Liver (tissue), 9 donors: Measurements from ENCODE around the gene CD84. TPM values are rescaled to one million over a fixed set of nuclear protein-coding genes. Genes with fewer than 3 reads are reported as not detected.

Experiments
- DNase-seq: peaks from one replicate; pipeline ENCODE4 v3.0.0-alpha.2; 2017; ENCODE audit warnings: low spot score
- H3K27ac ChIP-seq, 2 donors: one replicate each; pipeline ENCODE4 v1.7.0; 2013; ENCODE audit warnings: inconsistent platforms in 2 of 2, low read length in 2 of 2, control low read depth in 1 of 2, low read depth in 1 of 2, mild to moderate bottlenecking in 1 of 2
- H3K27me3 ChIP-seq, 4 donors: one replicate each; pipeline versions ENCODE4 v1.6.1 to v1.7.0; 2013; ENCODE audit warnings: low read length in 3 of 4, inconsistent platforms in 1 of 4, mild to moderate bottlenecking in 1 of 4, moderate library complexity in 1 of 4; ENCODE audit not compliant: control insufficient read depth in 4 of 4, insufficient read depth in 4 of 4
- H3K36me3 ChIP-seq, 4 donors: one replicate each; pipeline versions ENCODE4 v1.6.1 to v1.7.0; 2013; ENCODE audit warnings: low read length in 3 of 4, mild to moderate bottlenecking in 3 of 4, low read depth in 1 of 4, moderate library complexity in 1 of 4; ENCODE audit not compliant: control insufficient read depth in 4 of 4, insufficient read depth in 3 of 4
- H3K4me1 ChIP-seq, 4 donors: one replicate each; pipeline versions ENCODE4 v1.6.1 to v1.7.0; 2013; ENCODE audit warnings: low read length in 3 of 4, mild to moderate bottlenecking in 3 of 4, moderate library complexity in 1 of 4; ENCODE audit not compliant: control insufficient read depth in 4 of 4, insufficient read depth in 4 of 4
- H3K4me3 ChIP-seq, 3 donors: one replicate each; pipeline versions ENCODE4 v1.6.1 to v1.7.0; 2013; ENCODE audit warnings: low read length in 3 of 3, control low read depth in 1 of 3, low read depth in 1 of 3, mild to moderate bottlenecking in 1 of 3
- H3K9ac ChIP-seq, 2 donors: one replicate each; pipeline ENCODE4 v1.7.0; 2013; ENCODE audit warnings: low read length in 2 of 2, mild to moderate bottlenecking in 2 of 2, moderate library complexity in 2 of 2, control low read depth in 1 of 2, low read depth in 1 of 2
- H3K9me3 ChIP-seq, 4 donors: one replicate each; pipeline versions ENCODE4 v1.6.1 to v1.7.0; 2013; ENCODE audit warnings: low read length in 3 of 4; ENCODE audit not compliant: control insufficient read depth in 4 of 4
- EGR1 ChIP-seq, 2 donors: IDR thresholded peaks; 2 replicates each; pipeline ENCODE4 v1.6.1; 2016 to 2018; ENCODE audit warnings: antibody characterized with exemption in 2 of 2, low read depth in 2 of 2
- FOXA1 ChIP-seq: IDR thresholded peaks from 2 replicates; pipeline ENCODE4 v1.6.1; 2016; ENCODE audit warnings: antibody characterized with exemption
- FOXA2 ChIP-seq: IDR thresholded peaks from 2 replicates; pipeline ENCODE4 v1.6.1; 2016; ENCODE audit warnings: antibody characterized with exemption
- GABPA ChIP-seq, 2 donors: IDR thresholded peaks in 1 of 2; conservative IDR thresholded peaks in 1 of 2; 2 replicates each; pipeline ENCODE4 v1.6.1; 2016; ENCODE audit warnings: antibody characterized with exemption in 2 of 2, mild to moderate bottlenecking in 1 of 2, moderate library complexity in 1 of 2
- HNF4A ChIP-seq, 2 donors: conservative IDR thresholded peaks; 2 replicates each; pipeline ENCODE4 v1.6.1; 2016; ENCODE audit warnings: antibody characterized with exemption in 2 of 2, mild to moderate bottlenecking in 2 of 2
- HNF4G ChIP-seq: IDR thresholded peaks from 2 replicates; pipeline ENCODE4 v1.6.1; 2016; ENCODE audit warnings: antibody characterized with exemption
- JUND ChIP-seq, 2 donors: IDR thresholded peaks; 2 replicates each; pipeline ENCODE4 v1.6.1; 2016; ENCODE audit warnings: antibody characterized with exemption in 2 of 2
- NR2F2 ChIP-seq: IDR thresholded peaks from 2 replicates; pipeline ENCODE4 v1.6.1; 2016; ENCODE audit warnings: antibody characterized with exemption
- RAD21 ChIP-seq, 2 donors: IDR thresholded peaks; 2 replicates each; pipeline ENCODE4 v1.6.1; 2016; ENCODE audit warnings: antibody characterized with exemption in 2 of 2, mild to moderate bottlenecking in 2 of 2
- RXRA ChIP-seq, 2 donors: IDR thresholded peaks; 2 replicates each; pipeline ENCODE4 v1.6.1; 2017 to 2018; ENCODE audit warnings: antibody characterized with exemption in 2 of 2, mild to moderate bottlenecking in 1 of 2
- SP1 ChIP-seq: IDR thresholded peaks from 2 replicates; pipeline ENCODE4 v1.6.1; 2018; ENCODE audit warnings: antibody characterized with exemption, mild to moderate bottlenecking
- TAF1 ChIP-seq: conservative IDR thresholded peaks from 2 replicates; pipeline ENCODE4 v1.6.1; 2016; ENCODE audit warnings: antibody characterized with exemption, mild to moderate bottlenecking
- YY1 ChIP-seq: IDR thresholded peaks from 2 replicates; pipeline ENCODE4 v1.6.1; 2016; ENCODE audit warnings: antibody characterized with exemption, mild to moderate bottlenecking
- WGBS: extraction: QIAGEN DNeasy Blood & Tissue Kit; methylation state at CpG from one replicate; pipeline ENCODE4 v1.1.7; 2013; 5-methylcytosine and 5-hydroxymethylcytosine counted together
- polyA plus RNA-seq, 2 donors: library from polyadenylated mRNA; stranded (reverse) in 1 of 2; unstranded in 1 of 2; fragments of 200-250 nt in 1 of 2; fragments of >200 nt in 1 of 2; fragmentation: Nextera tagmentation in 1 of 2; extraction: Ambion mirVana in 1 of 2; gene quantifications; one replicate each; pipeline versions ENCODE4 v1.2.1 to v1.2.3, GENCODE V29; 2013 to 2015
- total RNA-seq, 2 donors: library from RNA; depleted of rRNA; stranded (reverse); fragments of >200 nt; gene quantifications; one replicate each; pipeline ENCODE4 v1.2.3, GENCODE V29; 2014
- TF ChIP-seq, protein P1 (sequence below): fragments of 150-350 bp; IDR thresholded peaks from 2 replicates; pipeline ENCODE4 v1.5.1; 2017; ENCODE audit warnings: improper control_type of control experiment, low read depth, low read length; ENCODE audit not compliant: missing input control
- TF ChIP-seq, protein P2 (sequence below): IDR thresholded peaks from 2 replicates; pipeline ENCODE4 v1.6.1; 2016; ENCODE audit warnings: antibody characterized with exemption, mild to moderate bottlenecking
- TF ChIP-seq, protein P3 (sequence below): IDR thresholded peaks from 2 replicates; pipeline ENCODE4 v1.6.1; 2016; ENCODE audit warnings: antibody characterized with exemption
- TF ChIP-seq, protein P4 (sequence below): IDR thresholded peaks from 2 replicates; pipeline ENCODE4 v1.6.1; 2016; ENCODE audit warnings: antibody characterized with exemption
- TF ChIP-seq, protein P5 (sequence below): IDR thresholded peaks from 2 replicates; pipeline ENCODE4 v1.6.1; 2016; ENCODE audit warnings: antibody characterized with exemption
- donor health status: healthy.
- donor health status: healthy.
- donor health status: healthy.
- donor health status: healthy.
- donor health status: healthy.

The CD84 gene
- total and polyA plus RNA-seq, 4 donors, result 2.1 to 8.8 (median 4.4) TPM

DNA sequence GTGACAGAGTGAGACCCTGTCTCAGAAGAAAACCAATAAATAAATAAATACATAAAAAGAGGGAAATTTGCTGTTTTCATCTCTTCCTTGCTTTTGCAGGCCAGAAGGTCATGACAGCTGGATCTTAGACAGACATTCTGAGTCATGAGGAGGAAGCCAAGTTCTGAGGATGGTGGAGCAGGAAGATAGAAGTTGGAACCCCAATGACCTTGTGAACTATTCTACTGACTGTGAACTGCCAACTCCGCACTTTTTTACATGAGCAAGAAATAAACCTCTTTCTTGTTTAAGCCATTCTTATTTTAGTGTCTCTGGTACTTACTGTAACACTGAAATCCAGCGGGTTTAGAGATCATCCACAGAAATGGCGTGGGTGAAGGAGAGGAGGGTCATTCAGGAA, 8.5 kb downstream of the CD84 start:
- no peaks in the 10 kb centered on the region for H3K27me3 ChIP-seq
- WGBS, result 89% methylated on average over 3 of the region's 3 CpGs
- H3K9ac ChIP-seq, result no peak overlapping the region
- H3K4me1 ChIP-seq, result no peaks in the 10 kb centered on the region
- TF ChIP-seq, protein P1, sequence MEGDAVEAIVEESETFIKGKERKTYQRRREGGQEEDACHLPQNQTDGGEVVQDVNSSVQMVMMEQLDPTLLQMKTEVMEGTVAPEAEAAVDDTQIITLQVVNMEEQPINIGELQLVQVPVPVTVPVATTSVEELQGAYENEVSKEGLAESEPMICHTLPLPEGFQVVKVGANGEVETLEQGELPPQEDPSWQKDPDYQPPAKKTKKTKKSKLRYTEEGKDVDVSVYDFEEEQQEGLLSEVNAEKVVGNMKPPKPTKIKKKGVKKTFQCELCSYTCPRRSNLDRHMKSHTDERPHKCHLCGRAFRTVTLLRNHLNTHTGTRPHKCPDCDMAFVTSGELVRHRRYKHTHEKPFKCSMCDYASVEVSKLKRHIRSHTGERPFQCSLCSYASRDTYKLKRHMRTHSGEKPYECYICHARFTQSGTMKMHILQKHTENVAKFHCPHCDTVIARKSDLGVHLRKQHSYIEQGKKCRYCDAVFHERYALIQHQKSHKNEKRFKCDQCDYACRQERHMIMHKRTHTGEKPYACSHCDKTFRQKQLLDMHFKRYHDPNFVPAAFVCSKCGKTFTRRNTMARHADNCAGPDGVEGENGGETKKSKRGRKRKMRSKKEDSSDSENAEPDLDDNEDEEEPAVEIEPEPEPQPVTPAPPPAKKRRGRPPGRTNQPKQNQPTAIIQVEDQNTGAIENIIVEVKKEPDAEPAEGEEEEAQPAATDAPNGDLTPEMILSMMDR, result no peak
- TF ChIP-seq TAF1 (no peak), NR2F2 (no peak), GABPA (IDR thresholded peaks at IDR 0.05 in 1 of 2, conservative IDR thresholded peaks at IDR 0.05 in 1 of 2) (no peak), SP1 (no peak), YY1 (no peak), RAD21 (IDR thresholded peaks at IDR 0.05) (no peak), HNF4G (no peak), FOXA1 (no peak), EGR1 (IDR thresholded peaks at IDR 0.05; ENCODE audit: low read depth in 2 of 2) (no peak), FOXA2 (no peak)
- TF ChIP-seq, protein P2, sequence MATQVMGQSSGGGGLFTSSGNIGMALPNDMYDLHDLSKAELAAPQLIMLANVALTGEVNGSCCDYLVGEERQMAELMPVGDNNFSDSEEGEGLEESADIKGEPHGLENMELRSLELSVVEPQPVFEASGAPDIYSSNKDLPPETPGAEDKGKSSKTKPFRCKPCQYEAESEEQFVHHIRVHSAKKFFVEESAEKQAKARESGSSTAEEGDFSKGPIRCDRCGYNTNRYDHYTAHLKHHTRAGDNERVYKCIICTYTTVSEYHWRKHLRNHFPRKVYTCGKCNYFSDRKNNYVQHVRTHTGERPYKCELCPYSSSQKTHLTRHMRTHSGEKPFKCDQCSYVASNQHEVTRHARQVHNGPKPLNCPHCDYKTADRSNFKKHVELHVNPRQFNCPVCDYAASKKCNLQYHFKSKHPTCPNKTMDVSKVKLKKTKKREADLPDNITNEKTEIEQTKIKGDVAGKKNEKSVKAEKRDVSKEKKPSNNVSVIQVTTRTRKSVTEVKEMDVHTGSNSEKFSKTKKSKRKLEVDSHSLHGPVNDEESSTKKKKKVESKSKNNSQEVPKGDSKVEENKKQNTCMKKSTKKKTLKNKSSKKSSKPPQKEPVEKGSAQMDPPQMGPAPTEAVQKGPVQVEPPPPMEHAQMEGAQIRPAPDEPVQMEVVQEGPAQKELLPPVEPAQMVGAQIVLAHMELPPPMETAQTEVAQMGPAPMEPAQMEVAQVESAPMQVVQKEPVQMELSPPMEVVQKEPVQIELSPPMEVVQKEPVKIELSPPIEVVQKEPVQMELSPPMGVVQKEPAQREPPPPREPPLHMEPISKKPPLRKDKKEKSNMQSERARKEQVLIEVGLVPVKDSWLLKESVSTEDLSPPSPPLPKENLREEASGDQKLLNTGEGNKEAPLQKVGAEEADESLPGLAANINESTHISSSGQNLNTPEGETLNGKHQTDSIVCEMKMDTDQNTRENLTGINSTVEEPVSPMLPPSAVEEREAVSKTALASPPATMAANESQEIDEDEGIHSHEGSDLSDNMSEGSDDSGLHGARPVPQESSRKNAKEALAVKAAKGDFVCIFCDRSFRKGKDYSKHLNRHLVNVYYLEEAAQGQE, result no peak
- TF ChIP-seq, protein P3, sequence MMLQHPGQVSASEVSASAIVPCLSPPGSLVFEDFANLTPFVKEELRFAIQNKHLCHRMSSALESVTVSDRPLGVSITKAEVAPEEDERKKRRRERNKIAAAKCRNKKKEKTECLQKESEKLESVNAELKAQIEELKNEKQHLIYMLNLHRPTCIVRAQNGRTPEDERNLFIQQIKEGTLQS, result no peak
- TF ChIP-seq, protein P4, sequence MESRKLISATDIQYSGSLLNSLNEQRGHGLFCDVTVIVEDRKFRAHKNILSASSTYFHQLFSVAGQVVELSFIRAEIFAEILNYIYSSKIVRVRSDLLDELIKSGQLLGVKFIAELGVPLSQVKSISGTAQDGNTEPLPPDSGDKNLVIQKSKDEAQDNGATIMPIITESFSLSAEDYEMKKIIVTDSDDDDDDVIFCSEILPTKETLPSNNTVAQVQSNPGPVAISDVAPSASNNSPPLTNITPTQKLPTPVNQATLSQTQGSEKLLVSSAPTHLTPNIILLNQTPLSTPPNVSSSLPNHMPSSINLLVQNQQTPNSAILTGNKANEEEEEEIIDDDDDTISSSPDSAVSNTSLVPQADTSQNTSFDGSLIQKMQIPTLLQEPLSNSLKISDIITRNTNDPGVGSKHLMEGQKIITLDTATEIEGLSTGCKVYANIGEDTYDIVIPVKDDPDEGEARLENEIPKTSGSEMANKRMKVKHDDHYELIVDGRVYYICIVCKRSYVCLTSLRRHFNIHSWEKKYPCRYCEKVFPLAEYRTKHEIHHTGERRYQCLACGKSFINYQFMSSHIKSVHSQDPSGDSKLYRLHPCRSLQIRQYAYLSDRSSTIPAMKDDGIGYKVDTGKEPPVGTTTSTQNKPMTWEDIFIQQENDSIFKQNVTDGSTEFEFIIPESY, result no peak
- TF ChIP-seq, protein P5, sequence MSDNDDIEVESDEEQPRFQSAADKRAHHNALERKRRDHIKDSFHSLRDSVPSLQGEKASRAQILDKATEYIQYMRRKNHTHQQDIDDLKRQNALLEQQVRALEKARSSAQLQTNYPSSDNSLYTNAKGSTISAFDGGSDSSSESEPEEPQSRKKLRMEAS, result no peak
- no peak overlapping the region for H3K27ac ChIP-seq
- no peak for DNase-seq
- no peaks in the 10 kb centered on the region for H3K36me3 ChIP-seq
- no peak overlapping the region for H3K4me3 ChIP-seq
- no peaks in the 10 kb centered on the region for H3K9me3 ChIP-seq

DNA sequence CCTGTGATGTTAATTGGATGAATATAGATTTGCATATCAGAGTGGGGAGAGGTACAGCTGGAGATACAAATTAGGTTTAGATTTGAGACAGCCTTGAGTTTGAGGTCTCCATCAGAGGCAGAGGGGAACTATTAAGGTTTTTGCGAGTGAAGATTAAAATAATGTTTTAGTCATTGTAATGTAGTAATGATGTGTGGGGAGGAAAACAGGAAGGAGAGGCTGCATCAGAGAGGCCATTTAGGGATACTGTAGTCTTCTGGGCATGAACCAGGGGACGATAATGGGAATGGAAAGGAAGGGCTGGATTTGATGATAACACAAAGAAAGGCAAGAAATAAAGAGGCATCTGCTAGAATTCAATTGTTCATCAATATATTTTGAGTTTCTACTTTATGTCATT, 9.5 kb downstream of the CD84 start:
- Histone ChIP-seq H3K27ac (no peak overlapping the region), H3K36me3 (no peaks in the 10 kb centered on the region), H3K4me1 (no peaks in the 10 kb centered on the region), H3K27me3 (no peaks in the 10 kb centered on the region), H3K4me3 (no peak overlapping the region), H3K9ac (no peak overlapping the region), H3K9me3 (no peaks in the 10 kb centered on the region)
- 72% methylated on average over 2 of the region's 2 CpGs for WGBS
- no peak for DNase-seq
- TF ChIP-seq RAD21 (IDR thresholded peaks at IDR 0.05) (no peak), SP1 (no peak), NR2F2 (no peak), FOXA2 (no peak), RXRA (IDR thresholded peaks at IDR 0.05) (no peak), HNF4A (conservative IDR thresholded peaks at IDR 0.05) (no peak), YY1 (no peak), JUND (IDR thresholded peaks at IDR 0.05) (no peak)
- TF ChIP-seq, protein P2, result no peak
- TF ChIP-seq, protein P4, result no peak
